Endothelial cell of umbilical vein (primary cell): ENCODE data around the gene PIAS2. TPM values are rescaled to one million over a fixed set of nuclear protein-coding genes. Genes with fewer than 3 reads are reported as not detected.

ENCODE experiments used
- BruUV-seq: library from RNA; stranded (reverse); fragments of 400-500 nt; replicated peaks from 2 replicates; lab custom pipeline; 2021; lab: Mats Ljungman, UMichigan
- CTCF ChIA-PET: fragments of 300-600, 350-600 bp; sonication (Branson Sonifier 250); formaldehyde crosslinking; loops from one replicate; lab custom pipeline; 2021; ENCODE audit warnings: antibody characterized with exemption, inconsistent platforms; lab: Charles Lee
- POLR2A ChIA-PET: fragments of 300-600, 350-600 bp; sonication (Branson Sonifier 250); formaldehyde crosslinking; loops from one replicate; lab custom pipeline; 2021; ENCODE audit warnings: antibody characterized with exemption, inconsistent platforms; lab: Charles Lee
- DNase-seq: peaks from one replicate; pipeline ENCODE4 v3.0.0-alpha.2; 2011; ENCODE audit warnings: low read depth, low spot score
- FAIRE-seq: peaks from 2 replicates; lab custom pipeline; 2011; peaks lifted over from hg19 to GRCh38; lab: Jason Lieb, UNC
- H2AFZ ChIP-seq: 2 replicates; pipeline ENCODE4 v1.6.0; 2012; ENCODE audit warnings: low read depth, low read length, control low read depth, inconsistent platforms
- H3K27ac ChIP-seq: 2 replicates; pipeline ENCODE4 v1.5.1; 2011; ENCODE audit warnings: low read depth, mild to moderate bottlenecking, control low read depth, low read length, moderate library complexity; ENCODE audit not compliant: insufficient read depth
- H3K27me3 ChIP-seq, 2 experiments: 2 replicates each; pipeline versions ENCODE4 v1.6.0 to v1.6.1; 2011; ENCODE audit warnings: low read length in 2 of 2, mixed read lengths in 1 of 2; ENCODE audit not compliant: control insufficient read depth in 2 of 2, insufficient read depth in 2 of 2
- H3K36me3 ChIP-seq, 2 experiments: 2 replicates in 1 of 2; 3 replicates in 1 of 2; pipeline ENCODE4 v1.5.1; 2011; ENCODE audit warnings: low read length in 2 of 2, mild to moderate bottlenecking in 1 of 2, moderate library complexity in 1 of 2; ENCODE audit not compliant: control insufficient read depth in 2 of 2, insufficient read depth in 2 of 2; ENCODE audit errors: extremely low read depth in 1 of 2
- H3K4me1 ChIP-seq: 3 replicates; pipeline ENCODE4 v1.5.1; 2011; ENCODE audit warnings: mild to moderate bottlenecking, low read length; ENCODE audit not compliant: control insufficient read depth, insufficient read depth; ENCODE audit errors: extremely low read depth
- H3K4me2 ChIP-seq: 2 replicates; pipeline ENCODE4 v1.6.1; 2011; ENCODE audit warnings: low read length, control low read depth, mixed read lengths; ENCODE audit not compliant: insufficient read depth
- H3K4me3 ChIP-seq, 3 experiments: fragments of 200-600 bp in 1 of 3; sonication (generic), shearing (Covaris generic) in 1 of 3; replicated peaks in 1 of 3; 2 replicates each; pipeline ENCODE4 v1.5.1; 2011 to 2016; ENCODE audit warnings: control low read depth in 3 of 3, low read length in 3 of 3, mild to moderate bottlenecking in 2 of 3, inconsistent platforms in 1 of 3, low read depth in 1 of 3, moderate library complexity in 1 of 3; ENCODE audit not compliant: insufficient read depth in 1 of 3
- H3K79me2 ChIP-seq: 2 replicates; pipeline ENCODE4 v1.6.0; 2012; ENCODE audit warnings: low read length, inconsistent platforms; ENCODE audit not compliant: control insufficient read depth, insufficient read depth
- H3K9ac ChIP-seq: replicated peaks from 2 replicates; pipeline ENCODE3; 2011; ENCODE audit warnings: low read length, control low read depth; ENCODE audit not compliant: insufficient read depth; ENCODE audit errors: extremely low read depth
- H3K9me1 ChIP-seq: replicated peaks from 3 replicates; pipeline ENCODE4 v1.6.0; 2011; ENCODE audit warnings: mild to moderate bottlenecking, low read length; ENCODE audit not compliant: control insufficient read depth, insufficient read depth; ENCODE audit errors: extremely low read depth
- H3K9me3 ChIP-seq: replicated peaks from 2 replicates; pipeline ENCODE4 v1.5.1; 2012; ENCODE audit warnings: low read length, inconsistent platforms; ENCODE audit not compliant: control insufficient read depth, insufficient read depth
- H4K20me1 ChIP-seq: replicated peaks from 2 replicates; pipeline ENCODE3; 2011; ENCODE audit warnings: mild to moderate bottlenecking, low read length; ENCODE audit not compliant: control insufficient read depth, insufficient read depth; ENCODE audit errors: extremely low read depth
- EZH2 ChIP-seq: IDR thresholded peaks from 2 replicates; pipeline ENCODE4 v1.6.1; 2012; ENCODE audit warnings: borderline replicate concordance, low read depth, mild to moderate bottlenecking, moderate library complexity, low read length, inconsistent platforms; ENCODE audit not compliant: severe bottlenecking
- FOS ChIP-seq: IDR thresholded peaks from 2 replicates; pipeline ENCODE4 v1.6.1; 2011; ENCODE audit warnings: mild to moderate bottlenecking, low read length, moderate library complexity, borderline replicate concordance; ENCODE audit not compliant: insufficient read depth
- GATA2 ChIP-seq: IDR thresholded peaks from 2 replicates; pipeline ENCODE4 v1.7.0; 2011; ENCODE audit warnings: low read depth, mild to moderate bottlenecking, moderate library complexity, mixed read lengths, low read length; ENCODE audit not compliant: insufficient read length, insufficient read depth
- JUN ChIP-seq: IDR thresholded peaks from 2 replicates; pipeline ENCODE4 v1.6.1; 2011; ENCODE audit warnings: borderline replicate concordance, low read depth; ENCODE audit not compliant: insufficient read length, insufficient read depth
- MYC ChIP-seq: IDR thresholded peaks from one replicate; pipeline ENCODE4 v1.6.1; 2011; ENCODE audit warnings: mild to moderate bottlenecking, low read depth, low read length
- POLR2A ChIP-seq: IDR thresholded peaks from 2 replicates; pipeline ENCODE4 v1.6.1; 2012; ENCODE audit warnings: low read depth, mild to moderate bottlenecking, control low read depth, low read length
- POLR2AphosphoS5 ChIP-seq: IDR thresholded peaks from 2 replicates; pipeline ENCODE4 v1.6.1; 2012; ENCODE audit warnings: low read depth, mild to moderate bottlenecking, control low read depth, low read length, moderate library complexity; ENCODE audit not compliant: insufficient read depth
- dilution Hi-C: fragments of 300-500 bp; cut with MboI; formaldehyde crosslinking; loops from one replicate; pipeline ENCODE4 v1.15.0; 2019; ENCODE audit warnings: low sequenced_read_pairs; ENCODE audit not compliant: extremely low pct_ligation_motif_present
- intact Hi-C: fragments of 100-400 bp; cut with micrococcal nuclease; formaldehyde crosslinking; loops from one replicate; pipeline ENCODE4 v1.10.0; 2022
- polyA plus RNA-seq, 4 experiments: library from polyadenylated mRNA; depleted of rRNA in 3 of 4; stranded (reverse) in 3 of 4; unstranded in 1 of 4; fragments of >200 nt; gene quantifications; 2 replicates each; pipeline versions ENCODE4 v1.2.1 to v1.2.3, GENCODE V29; 2011 to 2012; ENCODE audit warnings: missing spikeins in 1 of 4
- total RNA-seq: library from RNA; stranded (reverse); gene quantifications from 2 replicates; pipeline ENCODE4 v1.2.3, GENCODE V29; 2021
- TF ChIP-seq, protein P1 (sequence below): IDR thresholded peaks from 2 replicates; pipeline ENCODE4 v1.6.1; 2011; ENCODE audit not compliant: insufficient read depth, insufficient read length
- TF ChIP-seq, protein P2 (sequence below), 2 donors: IDR thresholded peaks; 1 replicate in 1 of 2; 2 replicates in 1 of 2; pipeline ENCODE4 v1.5.1; 2011; ENCODE audit warnings: low read length in 2 of 2, mild to moderate bottlenecking in 2 of 2, moderate library complexity in 2 of 2, control low read depth in 1 of 2, inconsistent platforms in 1 of 2, low read depth in 1 of 2; ENCODE audit not compliant: insufficient read depth in 1 of 2; ENCODE audit errors: extremely low read depth in 1 of 2

Gene PIAS2
- total and polyA plus RNA-seq, 2 donors (not counting 3 experiments of a cell fraction or from before 2014, with no cell fraction given): 7.0 to 34.3 TPM

GRCh38 chr18:46754661-46755292 lies 162.5 kb downstream of the PIAS2 start:
- DNase-seq: no peak

More at GRCh38 chr18:46754661-46755292, 162.5 kb downstream of the PIAS2 start:
- dilution Hi-C loops (no loop called here), intact Hi-C loops (no loop called here)
- ChIA-PET CTCF (no interaction called here), POLR2A (no interaction called here)
- peak; percentile 26 for FAIRE-seq
- no TSS peak for BruUV-seq
- H2AFZ ChIP-seq: no peak overlapping the region
- no peaks in the 10 kb centered on the region for H3K9me3 ChIP-seq
- no peak overlapping the region for H3K4me3 ChIP-seq
- no peak overlapping the region for H3K4me2 ChIP-seq
- H3K9me1 ChIP-seq: no peaks in the 10 kb centered on the region
- TF ChIP-seq POLR2AphosphoS5 (no peak), JUN (no peak), EZH2 (no peak), MYC (no peak), GATA2 (no peak), POLR2A (no peak), FOS (no peak)
- TF ChIP-seq, protein P1, sequence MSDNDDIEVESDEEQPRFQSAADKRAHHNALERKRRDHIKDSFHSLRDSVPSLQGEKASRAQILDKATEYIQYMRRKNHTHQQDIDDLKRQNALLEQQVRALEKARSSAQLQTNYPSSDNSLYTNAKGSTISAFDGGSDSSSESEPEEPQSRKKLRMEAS: no peak
- TF ChIP-seq, protein P2, sequence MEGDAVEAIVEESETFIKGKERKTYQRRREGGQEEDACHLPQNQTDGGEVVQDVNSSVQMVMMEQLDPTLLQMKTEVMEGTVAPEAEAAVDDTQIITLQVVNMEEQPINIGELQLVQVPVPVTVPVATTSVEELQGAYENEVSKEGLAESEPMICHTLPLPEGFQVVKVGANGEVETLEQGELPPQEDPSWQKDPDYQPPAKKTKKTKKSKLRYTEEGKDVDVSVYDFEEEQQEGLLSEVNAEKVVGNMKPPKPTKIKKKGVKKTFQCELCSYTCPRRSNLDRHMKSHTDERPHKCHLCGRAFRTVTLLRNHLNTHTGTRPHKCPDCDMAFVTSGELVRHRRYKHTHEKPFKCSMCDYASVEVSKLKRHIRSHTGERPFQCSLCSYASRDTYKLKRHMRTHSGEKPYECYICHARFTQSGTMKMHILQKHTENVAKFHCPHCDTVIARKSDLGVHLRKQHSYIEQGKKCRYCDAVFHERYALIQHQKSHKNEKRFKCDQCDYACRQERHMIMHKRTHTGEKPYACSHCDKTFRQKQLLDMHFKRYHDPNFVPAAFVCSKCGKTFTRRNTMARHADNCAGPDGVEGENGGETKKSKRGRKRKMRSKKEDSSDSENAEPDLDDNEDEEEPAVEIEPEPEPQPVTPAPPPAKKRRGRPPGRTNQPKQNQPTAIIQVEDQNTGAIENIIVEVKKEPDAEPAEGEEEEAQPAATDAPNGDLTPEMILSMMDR (IDR thresholded peaks at IDR 0.05; ENCODE audit: extremely low read depth in 1 of 2, insufficient read depth in 1 of 2, low read depth in 1 of 2, low read length in 2 of 2): no peak
- no peaks in the 10 kb centered on the region for H3K79me2 ChIP-seq
- H3K36me3 ChIP-seq: no peaks in the 10 kb centered on the region
- H4K20me1 ChIP-seq: no peaks in the 10 kb centered on the region
- no peak overlapping the region for H3K9ac ChIP-seq
- peaks cover 45 to 53% of the 10 kb centered on the region in 2 experiments for H3K27me3 ChIP-seq
- peaks cover 4% of the 10 kb centered on the region for H3K4me1 ChIP-seq
- H3K27ac ChIP-seq: no peak overlapping the region
